Measurements from ENCODE around the gene DSP.

DSP gene

GRCh38 chr6:7541175-7542064, at the start of gene DSP:
Gene DSP (plus strand): TSS chr6:7541671. CDS start chr6:7541916, 245 bp downstream.
- DNase-seq: no peak

- no peak for DNase-seq
Measured at GRCh38 chr6:7493866-7494265, 47.6 kb upstream of the DSP start.

- no peak for DNase-seq
Measured at GRCh38 chr6:7494638-7495037, 46.8 kb upstream of the DSP start.

DNA sequence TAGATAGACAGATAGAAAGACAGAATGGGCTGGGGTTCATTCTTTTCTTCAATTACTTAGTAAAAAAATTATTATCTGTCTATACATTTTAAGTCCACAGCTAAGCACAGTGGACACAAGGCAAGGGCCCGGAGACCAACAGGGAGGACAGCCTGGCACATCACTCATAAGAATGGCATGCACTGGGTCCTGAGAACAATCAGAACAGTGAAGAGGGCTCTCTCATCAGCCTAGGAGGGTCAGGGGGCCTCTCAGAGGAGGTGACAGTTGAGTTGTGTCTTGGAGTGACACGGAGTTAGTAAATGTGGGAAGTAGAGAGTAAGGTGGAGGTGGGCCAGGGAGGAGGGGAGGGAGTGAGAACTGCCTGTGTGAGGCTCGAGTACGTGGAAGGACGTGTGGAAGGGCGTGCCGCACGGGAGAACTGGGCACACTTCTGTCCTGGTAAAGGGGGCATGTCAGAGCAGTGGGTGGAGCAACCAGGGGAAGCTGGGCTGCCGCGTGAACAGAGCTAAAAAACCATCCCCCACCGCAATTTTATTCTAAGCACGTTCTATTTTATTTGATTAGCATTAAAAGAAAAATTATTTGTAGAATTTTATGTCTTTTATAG, 45.1 kb upstream of the DSP start:
- no peak for DNase-seq

DNA sequence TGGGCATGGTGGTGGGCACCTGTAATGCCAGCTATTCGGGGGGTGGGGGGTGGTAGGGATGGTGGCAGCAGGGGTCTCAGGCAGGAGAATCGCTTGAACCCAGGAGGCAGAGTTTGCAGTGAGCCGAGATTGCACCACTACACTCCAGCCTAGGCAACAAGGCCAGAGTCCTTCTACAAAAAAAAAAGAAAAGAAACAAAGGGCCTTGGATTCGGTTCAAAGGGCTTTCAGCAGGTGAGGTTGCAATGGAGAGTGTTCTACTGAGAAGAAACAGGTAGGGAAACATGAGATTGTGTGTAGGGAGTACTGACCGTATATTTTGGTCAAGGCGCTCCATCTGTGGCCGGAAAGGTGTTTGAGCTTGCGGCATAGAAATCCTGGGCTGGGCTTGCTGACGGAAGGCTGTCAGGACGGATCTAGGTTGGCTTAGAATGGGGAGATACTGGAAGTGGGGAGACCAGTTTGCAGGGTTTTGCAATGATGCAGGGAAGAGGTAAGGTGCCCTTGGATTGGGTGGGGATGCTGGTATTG, 40.7 kb upstream of the DSP start:
- DNase-seq: no peak

- no peak for DNase-seq
Measured at GRCh38 chr6:7502743-7503142, 38.7 kb upstream of the DSP start.

GRCh38 chr6:7504041-7504440, 37.4 kb upstream of the DSP start:
- no peak for DNase-seq

GRCh38 chr6:7505189-7505699, 36.2 kb upstream of the DSP start:
- no peak for DNase-seq

DNA sequence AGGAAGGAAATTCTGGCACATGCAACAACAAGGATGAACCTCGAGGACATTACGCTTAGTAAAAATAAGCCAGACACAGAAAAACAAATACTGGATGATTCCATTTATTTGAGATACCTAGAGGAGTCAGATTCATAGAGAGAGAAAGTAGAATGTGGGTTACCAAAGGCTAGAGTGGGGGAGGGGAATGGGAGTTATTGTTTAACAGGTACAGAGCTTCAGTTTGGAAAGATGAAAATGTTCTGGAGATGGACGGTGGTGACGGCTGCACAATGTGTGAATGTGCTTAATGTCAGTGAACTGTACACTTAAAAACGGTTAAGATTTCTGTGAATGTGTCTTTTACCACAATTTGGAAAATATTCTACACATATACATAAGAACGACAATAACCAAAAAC, 33.9 kb upstream of the DSP start:
- no peak for DNase-seq

DNA sequence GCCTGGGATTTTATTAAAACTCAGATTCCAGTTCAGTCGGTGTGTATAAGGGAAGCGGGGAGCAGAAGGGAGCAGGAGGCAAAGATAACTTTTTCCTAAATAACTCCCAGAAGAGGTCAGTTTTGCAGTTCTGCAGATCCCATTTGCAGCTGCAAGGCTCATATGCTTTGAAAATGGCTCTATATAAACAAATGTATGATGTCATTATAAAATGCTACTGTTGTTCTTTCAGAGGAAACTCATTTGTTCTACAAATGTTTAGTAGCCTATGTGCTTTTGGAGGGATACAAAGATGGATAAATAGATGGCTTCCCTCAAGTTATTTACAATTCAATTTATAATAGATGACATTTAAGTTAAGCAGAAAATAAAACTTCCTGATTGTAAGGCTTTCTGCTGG, 29.2 kb upstream of the DSP start:
- DNase-seq: no peak

DNA sequence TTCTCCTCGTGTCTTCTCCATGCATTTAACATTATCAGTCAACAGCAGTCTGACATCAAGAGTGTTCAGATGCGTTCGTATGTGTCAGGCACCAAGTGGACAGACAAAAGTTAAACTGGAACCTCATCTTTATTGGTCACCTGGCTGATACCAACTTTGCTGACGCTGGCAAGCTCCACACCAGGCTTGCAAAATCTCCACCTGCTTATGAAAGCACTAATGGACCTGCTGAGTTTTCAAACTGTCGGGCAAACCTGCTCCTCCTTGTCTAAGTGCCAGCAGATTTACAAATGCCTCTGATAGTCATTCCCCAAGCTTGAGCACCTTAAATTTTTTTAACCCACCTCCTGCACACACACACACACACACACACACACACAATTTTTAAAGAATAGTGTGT, 27.9 kb upstream of the DSP start:
- DNase-seq: no peak

DNA sequence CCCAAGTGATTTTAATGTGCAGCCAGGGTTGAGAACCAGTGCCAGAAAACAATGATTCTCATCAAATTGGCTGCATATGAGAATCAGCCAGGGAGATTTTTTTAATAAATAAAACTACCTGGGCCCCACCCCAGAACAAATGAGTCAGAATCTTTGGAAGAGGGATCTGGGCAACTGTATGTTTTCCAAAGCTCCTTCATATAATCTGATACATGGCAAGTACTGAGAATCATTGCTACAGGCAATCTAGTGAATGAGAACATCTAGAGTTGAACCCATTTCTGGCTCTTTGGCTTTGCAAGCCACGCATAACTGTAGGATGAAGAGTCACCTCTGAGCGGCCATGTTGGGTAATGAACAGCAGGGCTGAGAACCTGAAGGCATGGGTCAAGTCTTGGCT, 26.1 kb upstream of the DSP start:
- no peak for DNase-seq

GRCh38 chr6:7518877-7519276, 22.6 kb upstream of the DSP start:
- DNase-seq: no peak

GRCh38 chr6:7522873-7523272, 18.6 kb upstream of the DSP start:
- DNase-seq: no peak

- DNase-seq: no peak
Measured at GRCh38 chr6:7523922-7524321, 17.5 kb upstream of the DSP start.

DNA sequence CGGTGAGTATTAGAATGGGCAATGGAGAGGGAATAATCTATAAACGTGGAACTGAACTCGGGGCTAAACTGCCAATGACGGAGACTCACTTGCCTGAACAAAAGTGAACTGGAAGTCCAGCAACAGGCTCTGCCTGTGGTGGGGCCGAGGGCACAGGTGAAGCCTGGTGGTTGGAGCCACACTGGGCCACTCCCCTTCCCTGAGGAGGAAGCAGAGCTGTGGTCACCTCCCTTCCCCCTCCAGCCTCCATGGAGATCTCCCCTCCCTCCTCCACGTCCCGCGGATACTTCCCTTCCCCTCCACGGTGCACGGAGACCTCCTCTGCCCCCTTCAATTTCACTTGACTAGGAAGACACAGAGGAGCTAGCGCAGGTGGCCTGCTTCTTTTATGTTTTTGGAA, 14.7 kb upstream of the DSP start:
- no peak for DNase-seq

GRCh38 chr6:7528565-7528964, 12.9 kb upstream of the DSP start:
- DNase-seq: no peak

DNA sequence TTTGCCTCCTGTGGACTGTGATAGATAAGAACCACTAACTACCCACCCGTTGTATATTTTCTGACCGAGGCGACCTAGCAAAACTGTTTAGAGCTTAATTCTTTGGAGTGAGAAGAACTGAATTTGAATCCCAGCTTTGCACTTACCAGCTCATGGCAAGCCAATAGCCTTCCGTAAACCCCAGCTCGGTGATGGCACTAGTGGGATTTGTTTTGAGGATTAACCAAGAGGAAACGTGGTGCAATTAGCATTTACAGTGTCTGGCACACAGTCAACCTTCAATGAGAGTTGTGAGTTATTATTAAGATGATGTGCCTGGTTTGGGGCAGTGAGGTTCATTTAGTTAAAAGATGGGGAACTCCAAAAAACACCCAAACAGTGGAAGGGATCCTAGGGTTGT, 12.3 kb upstream of the DSP start:
- no peak for DNase-seq

DNA sequence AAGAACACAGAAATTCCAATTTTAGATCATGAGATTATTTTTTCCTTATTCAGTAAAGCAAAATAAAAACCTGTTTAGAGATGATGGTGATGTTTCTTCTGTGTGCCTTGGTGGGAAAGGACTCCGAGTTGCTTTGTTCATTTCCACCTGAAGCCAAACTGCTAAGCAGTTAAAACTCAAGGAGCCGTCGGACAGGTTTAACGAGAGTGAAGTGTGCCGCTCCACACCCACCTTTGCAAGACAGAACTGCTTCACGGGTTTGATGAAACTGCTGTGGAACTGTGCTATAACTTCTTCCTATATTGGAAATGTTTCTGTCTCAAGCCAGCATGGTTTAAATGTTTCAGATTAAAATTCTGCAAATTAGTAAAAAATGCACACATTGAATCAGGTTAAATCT, 9.2 kb upstream of the DSP start:
- DNase-seq: no peak

DNA sequence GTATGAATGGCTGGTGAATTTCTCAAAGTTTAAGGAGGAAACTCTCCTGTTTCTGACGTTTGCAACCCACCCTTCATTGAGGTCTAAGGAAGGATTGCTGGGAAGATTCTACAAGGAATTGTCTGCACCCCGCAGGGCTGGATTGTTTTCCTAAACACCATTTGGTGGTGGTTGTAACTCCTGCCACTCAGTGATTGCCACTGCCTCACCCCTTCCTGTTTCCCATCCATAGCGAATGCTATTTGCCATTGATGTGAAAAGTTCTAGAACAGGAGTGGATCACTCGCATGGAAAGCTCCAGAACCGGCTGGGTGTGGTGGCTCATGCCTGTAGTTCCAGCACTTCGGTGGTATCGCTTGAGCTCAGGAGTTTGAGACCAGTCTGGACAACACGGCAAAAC, 8.7 kb upstream of the DSP start:
- DNase-seq: no peak

DNA sequence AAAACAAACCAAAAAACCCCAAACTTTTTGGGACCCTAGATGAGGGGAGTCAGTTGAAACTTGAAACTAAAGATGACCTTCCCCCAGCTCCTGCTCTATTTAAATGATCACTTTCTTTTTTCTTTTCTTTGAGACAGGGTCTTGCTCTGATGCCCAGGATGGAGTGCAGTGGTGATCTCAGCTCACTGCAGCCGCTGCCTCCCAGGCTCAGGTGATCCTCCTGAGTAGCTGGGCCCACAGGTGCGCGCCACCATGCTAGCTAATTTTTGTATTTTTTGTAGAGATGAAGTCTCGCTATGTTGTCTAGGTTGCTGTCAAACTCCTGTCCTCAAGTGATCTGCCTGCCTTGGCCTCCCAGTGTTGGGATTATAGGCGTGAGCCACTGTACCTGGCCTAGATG, 7.3 kb upstream of the DSP start:
- DNase-seq: no peak

GRCh38 chr6:7535498-7535897, 6.0 kb upstream of the DSP start:
- no peak for DNase-seq

DNA sequence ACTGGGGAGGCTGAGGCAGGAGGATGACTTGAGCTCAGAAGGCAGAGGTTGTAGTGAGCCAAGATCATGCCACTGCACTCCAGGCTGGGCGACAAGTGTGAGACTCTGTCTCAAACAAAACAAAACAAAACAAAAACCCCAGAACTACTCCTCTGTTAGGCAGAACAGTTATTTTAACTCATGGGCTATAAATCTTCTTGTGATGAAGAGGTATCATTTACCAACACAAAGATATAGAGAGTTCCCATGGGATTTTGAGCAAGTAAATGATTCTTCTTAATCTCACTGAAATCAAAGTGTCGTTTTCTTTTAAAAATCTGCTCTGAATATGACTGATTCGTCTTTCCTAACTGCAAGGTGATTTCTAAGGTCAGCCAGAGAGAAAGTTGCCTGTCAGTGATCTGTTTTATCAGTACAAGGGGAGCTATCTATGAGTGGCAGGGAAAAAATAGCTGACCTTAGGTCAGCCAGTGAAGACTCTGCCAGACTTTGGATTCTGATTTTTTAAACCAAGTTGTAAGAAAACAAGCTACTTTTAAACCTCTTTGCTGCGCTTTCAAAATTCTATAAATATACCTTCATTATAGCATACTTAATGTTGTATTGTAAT, 3.8 kb upstream of the DSP start:
- DNase-seq: no peak

GRCh38 chr6:7538484-7538883, 3.0 kb upstream of the DSP start:
- no peak for DNase-seq
